Activated naive CD4-positive, alpha-beta T cell treated with anti-CD3 and anti-CD28 coated beads, Interleukin-2, amount 10 ng/mL, durations not matched to agents 7 days and 5 days (primary cell): ENCODE results near the gene BAD.

Experiments used
- CTCF ChIA-PET: fragments of 350-600 bp; sonication (Branson Sonifier 250); formaldehyde crosslinking; loops from one replicate; lab custom pipeline; 2021; ENCODE audit warnings: antibody characterized with exemption; lab: Charles Lee
- DNase-seq: peaks from one replicate; pipeline ENCODE4 v3.0.0-alpha.2; 2020
- H3K27ac Mint-ChIP-seq: one replicate; pipeline ENCODE4 v1.8.0; 2021; ENCODE audit warnings: mild to moderate bottlenecking, moderate library complexity, mixed read lengths
- H3K27me3 Mint-ChIP-seq: one replicate; pipeline ENCODE4 v1.8.0; 2021; ENCODE audit warnings: mild to moderate bottlenecking, mixed read lengths
- H3K36me3 Mint-ChIP-seq: one replicate; pipeline ENCODE4 v1.8.0; 2021; ENCODE audit warnings: mixed read lengths
- H3K4me1 Mint-ChIP-seq: one replicate; pipeline ENCODE4 v1.8.0; 2021; ENCODE audit warnings: mixed read lengths
- H3K4me3 Mint-ChIP-seq: one replicate; pipeline ENCODE4 v1.8.0; 2021; ENCODE audit warnings: mild to moderate bottlenecking, moderate library complexity, mixed read lengths
- H3K9me3 Mint-ChIP-seq: one replicate; pipeline ENCODE4 v1.8.0; 2021; ENCODE audit warnings: mixed read lengths

BAD gene

DNA sequence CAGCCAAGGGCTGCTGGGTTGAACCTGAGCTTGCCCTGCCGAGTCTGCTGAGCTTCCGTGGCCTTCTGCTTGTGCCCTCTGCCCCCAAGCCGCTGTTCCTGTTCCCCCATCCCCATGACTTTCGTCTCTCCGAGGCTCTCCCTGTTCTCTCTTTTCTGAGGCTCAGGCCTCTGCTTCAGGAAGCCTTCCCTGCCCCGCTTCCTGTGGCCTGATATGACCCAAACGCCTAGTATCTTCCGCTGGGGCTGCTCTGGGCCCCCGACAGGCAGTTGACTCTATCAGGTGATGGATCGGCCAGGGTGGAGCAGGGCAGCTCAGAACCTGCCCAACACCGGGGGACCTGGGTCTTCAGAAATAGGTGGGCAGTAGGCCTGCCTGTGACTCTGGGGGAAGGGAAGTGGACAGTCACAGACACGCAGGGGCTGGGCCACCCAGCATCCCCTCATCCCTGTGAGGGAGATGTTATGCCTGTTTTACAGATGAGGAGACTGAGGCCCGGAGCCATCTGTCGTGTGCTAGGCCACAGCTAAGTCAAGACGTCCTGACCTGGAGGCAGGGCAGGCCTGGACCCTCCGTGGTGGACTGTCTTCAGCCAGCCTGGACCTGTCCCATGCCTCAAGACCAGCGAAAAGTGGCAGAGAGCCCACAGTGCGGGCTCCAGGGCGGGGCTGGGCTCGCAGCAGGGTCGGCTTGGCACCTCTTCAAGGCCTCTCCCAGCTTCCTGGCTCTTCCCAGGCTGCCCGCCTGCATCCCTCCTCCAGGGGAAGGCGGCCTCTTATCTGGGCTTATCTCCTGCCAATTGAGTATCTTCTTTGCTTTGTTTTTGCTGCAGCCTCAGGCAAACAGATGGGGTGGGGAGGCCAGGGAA, 16.2 kb downstream of the BAD start:
- peaks cover 26% of the 10 kb centered on the region for H3K4me1 Mint-ChIP-seq
- peak overlapping the region; percentile 97 for H3K27ac Mint-ChIP-seq
- H3K9me3 Mint-ChIP-seq, result no peaks in the 10 kb centered on the region
- H3K36me3 Mint-ChIP-seq, result peaks cover 4% of the 10 kb centered on the region
- CTCF ChIA-PET, result interaction anchor here (0.8 to 2.4 kb wide), 7 partner anchors 10 to 64 kb away, joined by 3 to 15 read pairs (median 6); partner anchors contain the start of genes ESRRA, FERMT3, PLCB3 and PPP1R14B
- DNase-seq, result no peak
- peak overlapping the region; percentile 92 for H3K4me3 Mint-ChIP-seq
- no peaks in the 10 kb centered on the region for H3K27me3 Mint-ChIP-seq

- Mint-ChIP-seq H3K27me3 (no peaks in the 10 kb centered on the region), H3K4me3 (no peak overlapping the region), H3K4me1 (peaks cover 24% of the 10 kb centered on the region), H3K9me3 (no peaks in the 10 kb centered on the region), H3K27ac (peak overlapping the region; percentile 65), H3K36me3 (peaks cover 6% of the 10 kb centered on the region)
- CTCF ChIA-PET, result interaction anchor here (0.7 to 2.4 kb wide), 3 partner anchors 15 to 34 kb away, joined by 3 to 11 read pairs (median 3); partner anchors contain the start of gene PPP1R14B
- DNase-seq, result no peak
These were observed 17.1 kb downstream of the BAD start for GRCh38 chr11:64267207-64267945.

DNA sequence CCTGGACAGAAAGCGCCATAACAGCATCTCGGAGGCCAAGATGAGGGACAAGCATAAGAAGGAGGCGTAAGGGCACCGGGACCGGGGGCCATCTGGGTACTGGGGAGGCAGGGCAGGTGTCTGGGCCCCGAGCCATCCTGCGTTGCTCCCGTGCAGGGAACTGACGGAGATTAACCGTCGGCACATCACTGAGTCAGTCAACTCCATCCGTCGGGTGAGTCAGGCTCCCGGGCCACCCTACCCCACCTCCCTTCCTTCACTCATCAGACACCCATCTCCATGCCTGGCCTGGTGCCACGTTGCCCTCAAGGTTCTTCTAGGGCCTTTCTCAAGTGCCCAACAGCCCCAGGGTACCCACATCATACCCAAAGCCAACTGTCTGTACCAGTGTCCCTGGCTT, 18.1 kb downstream of the BAD start:
- peaks cover 17% of the 10 kb centered on the region for H3K4me1 Mint-ChIP-seq
- H3K9me3 Mint-ChIP-seq, result no peaks in the 10 kb centered on the region
- H3K27me3 Mint-ChIP-seq, result no peaks in the 10 kb centered on the region
- H3K27ac Mint-ChIP-seq, result peak overlapping the region; percentile 42
- H3K4me3 Mint-ChIP-seq, result no peak overlapping the region
- DNase-seq, result no peak
- peaks cover 10% of the 10 kb centered on the region for H3K36me3 Mint-ChIP-seq
- CTCF ChIA-PET, result interaction anchor here (0.7 kb wide), 1 partner anchor 35 kb away, joined by 3 read pairs; no protein-coding TSS in a partner anchor

DNA sequence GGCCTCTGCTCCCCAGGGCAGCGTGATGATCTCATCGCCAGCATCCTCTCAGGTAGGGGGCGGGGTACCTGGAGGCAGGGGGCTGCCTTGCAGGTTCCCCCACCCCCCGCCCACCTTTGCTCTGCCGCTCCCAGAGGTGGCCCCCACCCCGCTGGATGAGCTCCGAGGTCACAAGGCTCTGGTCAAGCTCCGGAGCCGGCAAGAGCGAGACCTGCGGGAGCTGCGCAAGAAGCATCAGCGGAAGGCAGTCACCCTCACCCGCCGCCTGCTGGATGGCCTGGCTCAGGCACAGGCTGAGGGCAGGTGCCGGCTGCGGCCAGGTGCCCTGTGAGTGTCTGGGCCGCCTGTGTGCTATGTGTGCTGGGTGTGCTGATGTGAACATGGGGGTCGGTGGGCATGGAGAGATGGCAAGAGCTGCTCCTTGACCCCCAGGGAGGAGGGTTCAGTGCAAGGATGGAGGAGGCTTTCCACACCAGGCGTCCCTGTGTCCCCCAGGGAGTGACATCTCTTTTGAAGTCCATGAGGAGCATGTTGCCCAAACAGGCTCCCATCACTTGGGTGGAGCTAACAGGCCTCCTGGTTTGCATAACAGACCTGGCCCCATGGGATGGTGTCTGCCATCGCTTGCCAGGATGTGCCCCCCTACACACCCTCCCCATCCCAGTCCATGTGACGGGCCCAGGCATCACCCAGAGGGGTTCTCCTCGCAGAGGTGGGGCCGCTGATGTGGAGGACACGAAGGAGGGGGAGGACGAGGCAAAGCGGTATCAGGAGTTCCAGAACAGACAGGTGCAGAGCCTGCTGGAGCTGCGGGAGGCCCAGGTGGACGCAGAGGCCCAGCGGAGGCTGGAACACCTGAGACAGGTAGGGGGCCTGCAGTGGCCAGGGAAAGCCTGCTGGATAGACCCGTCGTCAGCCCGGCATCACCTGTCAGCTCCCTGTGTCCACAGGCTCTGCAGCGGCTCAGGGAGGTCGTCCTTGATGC, 19.0 kb downstream of the BAD start:
- Mint-ChIP-seq H3K36me3 (peaks cover 10% of the 10 kb centered on the region), H3K9me3 (no peaks in the 10 kb centered on the region), H3K4me1 (peaks cover 17% of the 10 kb centered on the region), H3K27me3 (no peaks in the 10 kb centered on the region), H3K4me3 (no peak overlapping the region), H3K27ac (peak overlapping the region; percentile 60)
- CTCF ChIA-PET, result interaction anchor here (1.1 to 1.8 kb wide), 2 partner anchors 14 to 39 kb away, joined by 3 to 11 read pairs; partner anchors contain the start of genes ESRRA and PLCB3
- DNase-seq, result no peak

DNA sequence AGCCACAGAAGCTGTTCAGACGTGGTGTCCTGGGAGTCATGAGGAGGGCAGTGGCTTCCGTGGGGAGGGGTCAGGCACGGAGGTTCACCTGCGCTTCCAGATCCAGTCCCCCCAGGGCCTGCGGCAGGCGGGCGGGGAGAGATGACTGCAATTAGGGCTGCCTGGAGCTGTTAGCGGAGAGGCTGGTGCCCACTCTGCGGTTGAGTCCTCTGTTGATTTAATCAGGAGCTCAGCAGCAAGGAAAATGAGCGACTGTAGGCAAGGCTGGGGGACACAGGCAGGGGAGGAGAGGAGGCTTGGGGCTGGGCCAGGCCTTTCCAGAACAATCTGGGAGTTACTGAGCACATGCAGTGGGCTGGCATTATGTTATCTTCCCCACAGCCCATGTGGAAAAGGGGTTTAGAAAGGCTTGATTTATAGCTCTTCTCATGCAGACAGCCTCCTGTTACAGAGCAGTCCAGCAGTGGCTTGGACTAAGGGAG, 20.1 kb downstream of the BAD start:
- Mint-ChIP-seq H3K4me3 (no peak overlapping the region), H3K4me1 (peaks cover 20% of the 10 kb centered on the region), H3K27ac (no peak overlapping the region), H3K36me3 (peaks cover 13% of the 10 kb centered on the region), H3K27me3 (no peaks in the 10 kb centered on the region), H3K9me3 (no peaks in the 10 kb centered on the region)
- DNase-seq, result no peak
- CTCF ChIA-PET, result interaction anchor here (1.1 to 1.8 kb wide), 2 partner anchors 13 to 40 kb away, joined by 3 to 11 read pairs; partner anchors contain the start of genes ESRRA and PLCB3

GRCh38 chr11:64263947-64264317, 20.5 kb downstream of the BAD start:
- no peak for DNase-seq
- Mint-ChIP-seq H3K36me3 (peaks cover 14% of the 10 kb centered on the region), H3K4me1 (peaks cover 20% of the 10 kb centered on the region), H3K9me3 (no peaks in the 10 kb centered on the region), H3K4me3 (no peak overlapping the region), H3K27ac (no peak overlapping the region), H3K27me3 (no peaks in the 10 kb centered on the region)
- CTCF ChIA-PET, result interaction anchor here (1.1 to 1.8 kb wide), 3 partner anchors 12 to 41 kb away, joined by 3 to 11 read pairs (median 3); partner anchors contain the start of genes ESRRA and PLCB3

- DNase-seq, result no peak
- H3K27me3 Mint-ChIP-seq, result no peaks in the 10 kb centered on the region
- H3K36me3 Mint-ChIP-seq, result peaks cover 12% of the 10 kb centered on the region
- no peaks in the 10 kb centered on the region for H3K9me3 Mint-ChIP-seq
- CTCF ChIA-PET, result interaction anchor here (1.3 to 1.8 kb wide), 2 partner anchors 12 to 37 kb away, joined by 3 to 11 read pairs; partner anchors contain the start of gene PLCB3
- no peak overlapping the region for H3K27ac Mint-ChIP-seq
- no peak overlapping the region for H3K4me3 Mint-ChIP-seq
- H3K4me1 Mint-ChIP-seq, result peaks cover 14% of the 10 kb centered on the region
These were observed 21.2 kb downstream of the BAD start for GRCh38 chr11:64263021-64263946.

GRCh38 chr11:64262271-64263002, 22.0 kb downstream of the BAD start:
- DNase-seq, result no peak
- no peak overlapping the region for H3K27ac Mint-ChIP-seq
- no peaks in the 10 kb centered on the region for H3K9me3 Mint-ChIP-seq
- CTCF ChIA-PET, result interaction anchor here (1.3 kb wide), 1 partner anchor 38 kb away, joined by 3 read pairs; no protein-coding TSS in a partner anchor
- H3K36me3 Mint-ChIP-seq, result peaks cover 14% of the 10 kb centered on the region
- H3K27me3 Mint-ChIP-seq, result no peaks in the 10 kb centered on the region
- no peak overlapping the region for H3K4me3 Mint-ChIP-seq
- H3K4me1 Mint-ChIP-seq, result peaks cover 6% of the 10 kb centered on the region

DNA sequence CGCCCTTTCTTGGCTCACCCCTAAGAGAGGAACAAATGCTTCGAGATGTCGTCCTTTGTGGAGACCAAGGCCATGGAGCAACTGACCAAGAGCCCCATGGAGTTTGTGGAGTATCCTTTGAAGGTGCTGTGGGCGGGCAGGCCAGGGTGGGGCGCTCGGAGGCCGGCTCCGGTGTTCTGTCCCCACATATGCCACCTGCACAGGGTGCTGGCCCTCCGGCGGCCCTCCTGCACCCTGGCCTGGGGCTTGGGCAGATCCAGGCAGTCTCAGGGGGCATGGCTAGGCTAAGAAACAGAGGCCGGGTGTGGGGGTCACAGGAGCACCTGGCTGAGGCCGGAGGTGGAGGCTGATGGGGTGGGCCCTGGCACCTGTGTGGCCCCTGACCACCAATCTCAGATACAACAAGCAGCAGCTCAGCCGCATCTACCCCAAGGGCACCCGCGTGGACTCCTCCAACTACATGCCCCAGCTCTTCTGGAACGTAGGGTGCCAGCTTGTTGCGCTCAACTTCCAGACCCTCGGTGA, 22.8 kb downstream of the BAD start:
- no peak overlapping the region for H3K27ac Mint-ChIP-seq
- no peak overlapping the region for H3K4me3 Mint-ChIP-seq
- no peaks in the 10 kb centered on the region for H3K9me3 Mint-ChIP-seq
- H3K36me3 Mint-ChIP-seq, result peaks cover 14% of the 10 kb centered on the region
- DNase-seq, result no peak
- no peaks in the 10 kb centered on the region for H3K27me3 Mint-ChIP-seq
- peaks cover 6% of the 10 kb centered on the region for H3K4me1 Mint-ChIP-seq
- CTCF ChIA-PET, result no interaction called here

- no peak for DNase-seq
- Mint-ChIP-seq H3K27ac (no peak overlapping the region), H3K27me3 (no peaks in the 10 kb centered on the region), H3K4me1 (peaks cover 6% of the 10 kb centered on the region), H3K4me3 (no peak overlapping the region), H3K9me3 (no peaks in the 10 kb centered on the region), H3K36me3 (peaks cover 16% of the 10 kb centered on the region)
- CTCF ChIA-PET, result no interaction called here
These were observed 24.2 kb downstream of the BAD start for GRCh38 chr11:64260147-64260708.

DNA sequence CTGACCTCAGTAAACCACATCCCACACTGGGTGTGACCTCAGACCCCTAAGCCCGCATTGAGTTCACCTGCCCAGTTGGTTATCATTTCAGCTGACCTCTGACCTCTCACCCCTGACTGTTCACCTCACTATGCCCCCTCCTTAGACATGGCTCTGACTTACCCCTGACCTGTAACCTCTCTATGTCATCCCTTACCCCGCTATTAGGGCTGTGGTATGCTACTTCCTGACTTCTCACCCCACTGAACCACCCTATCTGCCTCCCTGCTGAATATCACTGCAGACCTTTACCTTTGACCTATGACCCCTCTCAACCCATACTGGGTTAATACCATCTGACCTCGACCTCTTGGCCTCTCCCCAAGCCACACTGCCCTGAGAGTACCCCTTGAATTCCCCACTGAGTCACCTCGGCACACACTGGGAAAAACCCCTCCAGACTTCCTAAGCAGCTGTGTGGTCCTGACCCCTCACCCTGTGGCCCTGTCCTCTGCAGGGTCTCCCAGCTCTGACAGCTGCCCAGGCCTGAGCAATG, 24.9 kb downstream of the BAD start:
- Mint-ChIP-seq H3K4me3 (no peak overlapping the region), H3K4me1 (peaks cover 6% of the 10 kb centered on the region), H3K27me3 (no peaks in the 10 kb centered on the region), H3K36me3 (peaks cover 16% of the 10 kb centered on the region), H3K27ac (no peak overlapping the region), H3K9me3 (no peaks in the 10 kb centered on the region)
- CTCF ChIA-PET, result no interaction called here
- DNase-seq, result no peak
